WERI-Rb-1 (cell line): Measurements from ENCODE around the gene CHMP4B.

Source experiments
- DNase-seq: peaks from one replicate; pipeline ENCODE4 v3.0.0-alpha.2; 2020
- H3K27ac ChIP-seq: fragments of 250-450 bp; sonication (Bioruptor Pico); 2 replicates; pipeline ENCODE4 v1.5.1; 2020; ENCODE audit warnings: mild to moderate bottlenecking, moderate library complexity
- H3K27me3 ChIP-seq: fragments of 250-450 bp; sonication (Bioruptor Pico); 2 replicates; pipeline ENCODE4 v1.5.1; 2021; ENCODE audit warnings: mild to moderate bottlenecking, low read depth, moderate library complexity; ENCODE audit not compliant: insufficient read depth, severe bottlenecking
- H3K36me3 ChIP-seq: fragments of 250-450 bp; sonication (Bioruptor Pico); 2 replicates; pipeline ENCODE4 v1.5.1; 2020; ENCODE audit warnings: mild to moderate bottlenecking, moderate library complexity
- H3K4me3 ChIP-seq: 2 replicates; pipeline ENCODE4 v1.5.1; 2011; ENCODE audit warnings: low read depth, mild to moderate bottlenecking, control low read depth, low read length
- H3K9me3 ChIP-seq: fragments of 250-450 bp; sonication (Bioruptor Pico); 2 replicates; pipeline ENCODE4 v1.5.1; 2021; ENCODE audit warnings: mild to moderate bottlenecking, moderate library complexity; ENCODE audit not compliant: severe bottlenecking
- TF ChIP-seq, protein P1 (sequence below): IDR thresholded peaks from 2 replicates; pipeline ENCODE4 v1.5.1; 2011; ENCODE audit warnings: low read depth, mild to moderate bottlenecking, control low read depth, inconsistent platforms, low read length

Gene CHMP4B

DNA sequence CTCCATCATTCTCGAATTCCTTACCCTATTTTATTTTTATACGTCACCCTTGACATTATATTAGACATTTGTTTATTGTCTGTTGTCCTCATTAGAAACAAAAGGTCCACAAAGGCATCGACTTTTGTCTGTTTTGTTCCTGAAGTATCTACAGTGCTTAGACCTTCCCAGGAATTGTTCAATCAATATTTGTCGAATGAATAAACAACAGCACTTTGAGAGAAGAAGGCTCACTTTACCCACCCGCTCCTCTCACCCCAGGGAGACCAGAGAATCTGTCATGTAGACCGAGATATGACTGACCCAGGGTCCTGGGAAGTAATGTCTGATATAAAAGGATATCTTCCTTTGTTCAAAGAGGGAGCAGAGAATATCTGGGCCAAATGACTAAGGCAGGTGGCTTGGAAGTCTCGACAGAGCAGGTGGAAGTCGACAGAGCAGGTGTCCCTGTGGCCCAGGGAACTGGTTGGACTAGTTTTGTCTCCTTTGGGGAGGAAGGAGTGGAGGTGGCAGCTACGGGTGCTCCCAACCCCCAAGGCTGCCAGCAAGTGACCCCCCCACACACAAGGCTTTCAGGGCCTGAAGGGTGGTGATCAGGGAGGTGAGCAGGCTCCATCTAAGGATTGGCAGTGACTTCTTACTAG is 14.8 kb upstream of the CHMP4B start:
- Histone ChIP-seq H3K27me3 (no peaks in the 10 kb centered on the region), H3K27ac (no peak overlapping the region), H3K9me3 (peaks cover 4% of the 10 kb centered on the region), H3K36me3 (no peaks in the 10 kb centered on the region), H3K4me3 (no peak overlapping the region)
- no peak for DNase-seq
- TF ChIP-seq, protein P1, sequence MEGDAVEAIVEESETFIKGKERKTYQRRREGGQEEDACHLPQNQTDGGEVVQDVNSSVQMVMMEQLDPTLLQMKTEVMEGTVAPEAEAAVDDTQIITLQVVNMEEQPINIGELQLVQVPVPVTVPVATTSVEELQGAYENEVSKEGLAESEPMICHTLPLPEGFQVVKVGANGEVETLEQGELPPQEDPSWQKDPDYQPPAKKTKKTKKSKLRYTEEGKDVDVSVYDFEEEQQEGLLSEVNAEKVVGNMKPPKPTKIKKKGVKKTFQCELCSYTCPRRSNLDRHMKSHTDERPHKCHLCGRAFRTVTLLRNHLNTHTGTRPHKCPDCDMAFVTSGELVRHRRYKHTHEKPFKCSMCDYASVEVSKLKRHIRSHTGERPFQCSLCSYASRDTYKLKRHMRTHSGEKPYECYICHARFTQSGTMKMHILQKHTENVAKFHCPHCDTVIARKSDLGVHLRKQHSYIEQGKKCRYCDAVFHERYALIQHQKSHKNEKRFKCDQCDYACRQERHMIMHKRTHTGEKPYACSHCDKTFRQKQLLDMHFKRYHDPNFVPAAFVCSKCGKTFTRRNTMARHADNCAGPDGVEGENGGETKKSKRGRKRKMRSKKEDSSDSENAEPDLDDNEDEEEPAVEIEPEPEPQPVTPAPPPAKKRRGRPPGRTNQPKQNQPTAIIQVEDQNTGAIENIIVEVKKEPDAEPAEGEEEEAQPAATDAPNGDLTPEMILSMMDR = no peak

DNA sequence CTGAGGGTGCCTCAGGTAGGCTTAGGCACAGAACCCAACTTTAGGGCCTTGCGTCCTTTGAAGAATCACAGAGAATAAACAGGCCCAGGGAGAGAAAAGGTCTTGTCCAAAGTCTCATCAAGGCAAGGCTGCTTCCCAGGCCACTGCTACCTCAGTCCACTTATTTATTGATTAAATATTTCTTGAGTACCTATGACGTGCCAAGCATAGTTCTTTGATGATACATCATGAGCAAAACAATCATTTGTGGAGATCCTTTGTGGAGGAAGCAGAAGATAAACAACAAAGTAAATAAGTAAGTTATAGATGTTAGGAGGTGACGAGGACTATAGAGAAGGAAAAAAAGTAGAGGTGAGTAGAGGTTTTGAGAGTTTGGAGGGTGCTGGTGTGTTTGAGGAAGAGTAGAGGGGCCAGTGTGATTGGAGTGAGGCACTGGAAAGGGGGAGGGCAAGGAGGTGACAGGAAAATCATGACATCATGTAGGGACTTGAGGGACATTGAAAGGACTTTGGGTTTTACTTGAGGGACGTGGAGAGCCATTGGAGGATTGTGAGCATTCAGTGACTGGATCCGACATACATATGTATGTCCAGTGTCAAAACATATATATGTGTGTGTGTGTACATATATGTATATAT is 14.1 kb upstream of the CHMP4B start:
- no peak for DNase-seq
- H3K9me3 ChIP-seq = peaks cover 4% of the 10 kb centered on the region
- TF ChIP-seq, protein P1 = no peak
- H3K36me3 ChIP-seq = no peaks in the 10 kb centered on the region
- H3K27me3 ChIP-seq = no peaks in the 10 kb centered on the region
- no peak overlapping the region for H3K27ac ChIP-seq
- H3K4me3 ChIP-seq = no peak overlapping the region

- H3K4me3 ChIP-seq = no peak overlapping the region
- H3K27ac ChIP-seq = no peak overlapping the region
- H3K36me3 ChIP-seq = no peaks in the 10 kb centered on the region
- TF ChIP-seq, protein P1 = no peak
- no peaks in the 10 kb centered on the region for H3K27me3 ChIP-seq
- peaks cover 4% of the 10 kb centered on the region for H3K9me3 ChIP-seq
- DNase-seq = no peak
Observed at GRCh38 chr20:33798444-33798843, 12.7 kb upstream of the CHMP4B start.

- TF ChIP-seq, protein P1 = no peak
- no peaks in the 10 kb centered on the region for H3K27me3 ChIP-seq
- H3K4me3 ChIP-seq = no peak overlapping the region
- DNase-seq = no peak
- H3K36me3 ChIP-seq = no peaks in the 10 kb centered on the region
- H3K27ac ChIP-seq = no peak overlapping the region
- no peaks in the 10 kb centered on the region for H3K9me3 ChIP-seq
Observed at GRCh38 chr20:33803921-33804337, 7.2 kb upstream of the CHMP4B start.

DNA sequence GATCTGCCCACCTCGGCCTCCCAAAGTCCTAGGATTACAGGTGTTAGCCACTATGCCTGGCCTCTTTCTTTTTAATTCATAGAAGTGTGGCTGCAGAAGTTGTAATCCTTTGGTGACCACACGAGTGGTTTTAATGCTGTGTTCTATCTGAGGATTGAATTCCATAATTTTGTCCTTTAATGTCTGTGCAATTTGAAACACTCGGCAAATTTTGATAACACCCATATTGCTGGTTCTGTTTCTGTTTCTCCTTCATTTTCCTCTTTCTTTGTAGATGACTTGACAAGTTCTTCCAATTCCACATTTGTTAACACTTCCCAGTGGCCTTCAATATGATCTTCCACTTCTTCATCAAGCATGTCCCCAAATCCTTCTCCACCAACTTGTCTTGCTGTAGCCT is 2.8 kb upstream of the CHMP4B start:
- TF ChIP-seq, protein P1 = no peak
- Histone ChIP-seq H3K36me3 (no peaks in the 10 kb centered on the region), H3K27me3 (no peaks in the 10 kb centered on the region), H3K4me3 (no peak overlapping the region), H3K27ac (no peak overlapping the region), H3K9me3 (no peaks in the 10 kb centered on the region)
- DNase-seq = no peak
